Osteocyte (in vitro differentiated cells): Measurements from ENCODE around the gene LSM12. TPM values are rescaled to one million over a fixed set of nuclear protein-coding genes. Genes with fewer than 3 reads are reported as not detected.
"Not testable (repeated sequence)": the region's sequence is repeated elsewhere in the genome, so short reads cannot be mapped to it uniquely, and the experiment has no call there.

Experiments
- DNase-seq: peaks from one replicate; pipeline ENCODE4 v3.0.0; 2021; ENCODE audit warnings: mixed read lengths; ENCODE audit not compliant: unreplicated experiment; ENCODE audit errors: extremely low spot score
- H3K27ac Mint-ChIP-seq: one replicate; pipeline ENCODE4 v1.8.0; 2021; ENCODE audit warnings: mild to moderate bottlenecking, mixed read lengths; ENCODE audit not compliant: unreplicated experiment
- H3K27me3 Mint-ChIP-seq: one replicate; pipeline ENCODE4 v1.8.0; 2021; ENCODE audit warnings: mixed read lengths; ENCODE audit not compliant: unreplicated experiment
- H3K36me3 Mint-ChIP-seq: one replicate; pipeline ENCODE4 v1.8.0; 2021; ENCODE audit warnings: mixed read lengths; ENCODE audit not compliant: unreplicated experiment
- H3K4me1 Mint-ChIP-seq: one replicate; pipeline ENCODE4 v1.8.0; 2021; ENCODE audit warnings: mixed read lengths; ENCODE audit not compliant: unreplicated experiment
- H3K4me3 Mint-ChIP-seq: one replicate; pipeline ENCODE4 v1.8.0; 2021; ENCODE audit warnings: mild to moderate bottlenecking, moderate library complexity, mixed read lengths; ENCODE audit not compliant: unreplicated experiment
- H3K9me3 Mint-ChIP-seq: one replicate; pipeline ENCODE4 v1.8.0; 2021; ENCODE audit warnings: mixed read lengths; ENCODE audit not compliant: unreplicated experiment
- total RNA-seq: library from RNA; stranded (reverse); gene quantifications from 2 replicates; pipeline ENCODE4 v1.2.1, GENCODE V29; 2021
- TF ChIP-seq, protein P1 (sequence below): fragments of 200-600 bp; sonication (generic); IDR thresholded peaks from 2 replicates; pipeline ENCODE4 v1.5.0; 2021; ENCODE audit warnings: antibody characterized with exemption, mild to moderate bottlenecking, moderate library complexity

The LSM12 gene
- total RNA-seq, 1 donor from 2014 or later: 49.5 TPM

GRCh38 chr17:44000871-44001460 is 65.5 kb downstream of the LSM12 start:
- Mint-ChIP-seq H3K9me3 (no peaks in the 10 kb centered on the region), H3K4me1 (peaks cover under 1% of the 10 kb centered on the region), H3K27me3 (peaks cover 2% of the 10 kb centered on the region), H3K27ac (no peak overlapping the region), H3K4me3 (no peak overlapping the region), H3K36me3 (no peaks in the 10 kb centered on the region)
- DNase-seq: no peak
- TF ChIP-seq, protein P1, sequence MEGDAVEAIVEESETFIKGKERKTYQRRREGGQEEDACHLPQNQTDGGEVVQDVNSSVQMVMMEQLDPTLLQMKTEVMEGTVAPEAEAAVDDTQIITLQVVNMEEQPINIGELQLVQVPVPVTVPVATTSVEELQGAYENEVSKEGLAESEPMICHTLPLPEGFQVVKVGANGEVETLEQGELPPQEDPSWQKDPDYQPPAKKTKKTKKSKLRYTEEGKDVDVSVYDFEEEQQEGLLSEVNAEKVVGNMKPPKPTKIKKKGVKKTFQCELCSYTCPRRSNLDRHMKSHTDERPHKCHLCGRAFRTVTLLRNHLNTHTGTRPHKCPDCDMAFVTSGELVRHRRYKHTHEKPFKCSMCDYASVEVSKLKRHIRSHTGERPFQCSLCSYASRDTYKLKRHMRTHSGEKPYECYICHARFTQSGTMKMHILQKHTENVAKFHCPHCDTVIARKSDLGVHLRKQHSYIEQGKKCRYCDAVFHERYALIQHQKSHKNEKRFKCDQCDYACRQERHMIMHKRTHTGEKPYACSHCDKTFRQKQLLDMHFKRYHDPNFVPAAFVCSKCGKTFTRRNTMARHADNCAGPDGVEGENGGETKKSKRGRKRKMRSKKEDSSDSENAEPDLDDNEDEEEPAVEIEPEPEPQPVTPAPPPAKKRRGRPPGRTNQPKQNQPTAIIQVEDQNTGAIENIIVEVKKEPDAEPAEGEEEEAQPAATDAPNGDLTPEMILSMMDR: no peak

DNA sequence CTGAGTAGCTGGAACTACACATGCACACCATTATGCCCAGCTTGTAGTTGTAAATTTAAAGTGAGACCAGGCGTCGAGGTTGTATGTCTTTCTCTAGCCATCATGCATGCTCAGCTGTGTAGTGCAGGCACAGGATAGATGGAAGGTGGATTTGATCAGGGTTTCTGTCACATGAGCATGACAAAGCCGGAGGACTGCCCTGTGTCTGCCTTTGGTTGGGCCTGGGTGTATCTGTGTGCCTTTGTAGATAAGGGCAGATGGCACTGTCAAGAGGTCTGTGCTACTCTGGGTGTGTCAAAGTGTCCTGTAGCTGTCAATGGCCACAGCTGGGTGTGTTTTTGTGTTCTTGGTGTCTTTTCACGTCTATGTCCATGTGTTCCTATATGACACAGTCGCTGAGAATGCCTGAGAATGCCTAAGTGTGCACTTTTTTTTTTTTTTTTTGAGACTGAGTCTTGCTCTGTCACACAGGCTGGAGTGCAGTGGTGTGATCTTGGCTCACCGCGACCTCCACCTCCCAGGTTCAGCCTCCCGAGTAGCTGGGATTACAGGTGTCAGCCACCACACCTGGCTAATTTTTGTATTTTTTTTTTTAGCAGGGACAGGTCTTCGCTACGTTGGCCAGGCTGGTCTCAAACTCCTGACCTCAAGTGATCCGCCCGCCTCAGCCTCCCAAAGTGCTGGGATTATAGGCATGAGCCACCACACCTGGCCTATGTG is 66.2 kb downstream of the LSM12 start:
- H3K27ac Mint-ChIP-seq: no peak overlapping the region
- H3K9me3 Mint-ChIP-seq: no peaks in the 10 kb centered on the region

GRCh38 chr17:43999024-43999423 is 67.4 kb downstream of the LSM12 start:
- no peak for DNase-seq
- no peaks in the 10 kb centered on the region for H3K9me3 Mint-ChIP-seq
- H3K27ac Mint-ChIP-seq: no peak overlapping the region
- H3K27me3 Mint-ChIP-seq: peaks cover 3% of the 10 kb centered on the region
- TF ChIP-seq, protein P1: no peak
- no peak overlapping the region for H3K4me3 Mint-ChIP-seq
- no peaks in the 10 kb centered on the region for H3K36me3 Mint-ChIP-seq
- H3K4me1 Mint-ChIP-seq: peaks cover 4% of the 10 kb centered on the region

More for the DNA sequence above, 66.2 kb downstream of the LSM12 start:
- Mint-ChIP-seq H3K4me1 (no peaks in the 10 kb centered on the region), H3K27me3 (no peaks in the 10 kb centered on the region), H3K36me3 (no peaks in the 10 kb centered on the region), H3K4me3 (no peak overlapping the region)
- TF ChIP-seq, protein P1: no peak
- no peak for DNase-seq

- Mint-ChIP-seq H3K27ac (peak overlapping the region; percentile 9), H3K4me3 (no peak overlapping the region), H3K36me3 (no peaks in the 10 kb centered on the region), H3K4me1 (peaks cover 4% of the 10 kb centered on the region), H3K9me3 (no peaks in the 10 kb centered on the region), H3K27me3 (peaks cover 3% of the 10 kb centered on the region)
- DNase-seq: no peak
- TF ChIP-seq, protein P1: no peak
Measured at GRCh38 chr17:43998552-43998951, 67.9 kb downstream of the LSM12 start.

DNA sequence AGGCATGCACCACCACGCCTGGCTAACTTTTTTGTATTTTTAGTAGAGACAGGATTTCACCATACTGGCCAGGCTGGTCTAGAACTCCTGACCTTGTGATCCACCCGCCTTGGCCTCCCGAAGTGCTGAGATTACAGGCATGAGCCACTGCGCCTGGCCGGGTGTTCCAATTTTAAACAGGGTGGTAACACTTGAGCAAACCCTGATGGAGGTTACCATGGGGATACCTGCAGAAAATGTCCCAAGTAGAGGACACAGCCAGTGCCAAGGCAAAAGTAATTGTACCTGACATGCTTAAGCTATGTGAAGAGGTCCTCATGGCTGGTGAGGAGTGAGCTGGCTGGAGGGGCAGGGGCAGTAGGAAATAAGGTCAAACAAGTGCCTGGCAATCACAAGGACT is 69.3 kb downstream of the LSM12 start:
- not testable (repeated sequence) for H3K4me1 Mint-ChIP-seq, DNase-seq, H3K36me3 Mint-ChIP-seq, H3K27ac Mint-ChIP-seq, H3K27me3 Mint-ChIP-seq, H3K9me3 Mint-ChIP-seq, H3K4me3 Mint-ChIP-seq
